A549 treated with CpdA at 1 μM for 4 hours (cell line): Measurements from ENCODE around the gene KRTAP10-12. TPM values are rescaled to one million over a fixed set of nuclear protein-coding genes. Genes with fewer than 3 reads are reported as not detected.

Source experiments
- total RNA-seq: library from RNA; stranded (reverse); fragments of 200-300 nt; extraction: Qiagen RNA extraction; gene quantifications from 5 replicates; pipeline ENCODE4 v1.2.3, GENCODE V29; 2022; ENCODE audit warnings: low read depth

KRTAP10-12 gene, protein sequence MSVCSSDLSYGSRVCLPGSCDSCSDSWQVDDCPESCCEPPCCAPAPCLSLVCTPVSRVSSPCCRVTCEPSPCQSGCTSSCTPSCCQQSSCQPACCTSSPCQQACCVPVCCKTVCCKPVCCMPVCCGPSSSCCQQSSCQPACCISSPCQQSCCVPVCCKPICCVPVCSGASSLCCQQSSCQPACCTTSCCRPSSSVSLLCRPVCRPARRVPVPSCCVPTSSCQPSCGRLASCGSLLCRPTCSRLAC
- total RNA-seq, result not detected in 5 replicates

DNA sequence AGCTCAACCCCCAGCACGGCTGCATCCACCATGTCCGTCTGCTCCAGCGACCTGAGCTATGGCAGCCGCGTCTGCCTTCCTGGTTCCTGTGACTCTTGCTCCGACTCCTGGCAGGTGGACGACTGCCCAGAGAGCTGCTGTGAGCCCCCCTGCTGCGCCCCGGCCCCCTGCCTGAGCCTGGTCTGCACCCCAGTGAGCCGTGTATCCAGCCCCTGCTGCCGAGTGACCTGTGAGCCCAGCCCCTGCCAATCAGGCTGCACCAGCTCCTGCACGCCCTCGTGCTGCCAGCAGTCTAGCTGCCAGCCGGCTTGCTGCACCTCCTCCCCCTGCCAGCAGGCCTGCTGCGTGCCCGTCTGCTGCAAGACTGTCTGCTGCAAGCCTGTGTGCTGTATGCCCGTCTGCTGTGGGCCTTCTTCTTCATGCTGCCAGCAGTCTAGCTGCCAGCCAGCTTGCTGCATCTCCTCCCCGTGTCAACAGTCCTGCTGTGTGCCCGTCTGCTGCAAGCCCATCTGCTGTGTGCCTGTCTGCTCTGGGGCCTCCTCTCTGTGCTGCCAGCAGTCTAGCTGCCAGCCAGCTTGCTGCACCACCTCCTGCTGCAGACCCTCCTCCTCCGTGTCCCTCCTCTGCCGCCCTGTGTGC, at the start of gene KRTAP10-12:
Gene KRTAP10-12 (plus strand): TSS at position 1 of the 639 bp plus-strand sequence. CDS start 30 bp downstream, at position 31.

DNA sequence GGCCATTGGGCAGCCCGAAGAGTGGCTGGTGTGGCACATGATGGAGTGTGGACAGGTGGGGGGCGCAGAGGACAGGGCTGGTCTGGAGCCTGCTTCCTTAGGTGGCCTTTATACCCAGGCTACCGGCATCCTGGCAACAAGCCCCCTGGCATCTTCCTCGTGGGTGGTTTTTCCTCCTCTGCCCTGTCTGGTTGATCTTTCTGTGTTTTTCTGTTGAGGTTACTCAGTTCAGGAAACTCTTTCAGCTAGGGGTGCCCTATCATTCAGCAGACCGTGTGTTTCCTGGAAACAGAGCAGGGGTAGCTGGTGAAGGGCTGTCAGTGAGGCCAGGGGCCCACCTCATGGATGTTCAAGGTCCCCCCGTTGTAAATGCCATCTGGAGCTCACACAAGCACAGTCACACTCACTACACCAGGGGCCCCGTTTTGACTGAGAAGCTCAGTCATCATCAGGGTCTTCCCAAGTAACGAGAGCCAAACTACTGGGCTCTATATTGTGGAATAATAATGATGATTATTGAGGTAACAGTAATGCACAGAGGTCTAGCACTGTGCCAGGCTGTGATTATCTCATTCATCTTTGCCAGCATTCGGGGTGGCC, 42.3 kb upstream of the KRTAP10-12 start, which contains the start of gene KRTAP12-4:
Gene KRTAP12-4 (minus strand): TSS at position 84 of the 600 bp plus-strand sequence. CDS start 45 bp downstream, at position 39.

DNA sequence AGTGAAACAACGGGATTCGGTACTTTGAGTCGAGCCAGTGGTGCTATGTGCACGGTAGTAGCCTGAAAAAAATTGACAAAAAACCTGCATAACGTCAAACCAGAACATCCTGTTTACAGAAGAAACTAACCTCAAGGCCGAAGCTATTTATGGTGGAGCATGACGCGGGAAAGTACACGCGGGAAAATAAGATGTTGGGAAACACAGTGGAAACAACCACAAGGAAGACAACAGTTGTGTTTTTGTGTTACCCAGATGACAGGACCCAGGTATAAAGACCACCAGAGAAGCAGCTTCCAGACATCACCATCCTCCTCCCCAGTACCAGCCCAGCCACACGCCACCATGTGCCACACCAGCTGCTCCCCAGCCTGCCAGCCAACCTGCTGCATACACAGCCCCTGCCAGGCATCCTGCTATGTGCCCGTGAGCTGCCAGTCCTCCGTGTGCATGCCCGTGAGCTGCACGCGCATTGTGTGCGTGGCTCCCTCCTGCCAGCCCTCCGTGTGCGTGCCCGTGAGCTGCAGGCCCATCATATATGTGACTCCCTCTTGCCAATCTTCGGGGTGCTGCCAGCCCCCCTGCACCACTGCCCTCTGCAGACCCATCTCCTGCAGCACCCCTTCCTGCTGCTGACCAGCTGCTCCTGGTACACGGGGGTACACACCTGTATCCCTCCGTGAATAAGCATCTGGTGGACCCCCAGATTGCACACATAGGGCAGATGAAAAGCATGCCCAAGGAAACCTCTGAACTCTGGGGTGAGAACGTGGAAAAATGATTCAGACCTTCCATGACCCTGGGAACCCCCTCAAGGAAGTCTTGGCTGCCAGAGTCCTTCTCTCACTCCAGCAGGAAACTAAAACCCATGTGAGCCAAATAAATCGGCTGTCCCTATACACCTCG, 39.1 kb upstream of the KRTAP10-12 start, which contains the start of gene KRTAP12-3:
Gene KRTAP12-3 (plus strand): TSS at position 298 of the 906 bp plus-strand sequence. CDS start 48 bp downstream, at position 346.

DNA sequence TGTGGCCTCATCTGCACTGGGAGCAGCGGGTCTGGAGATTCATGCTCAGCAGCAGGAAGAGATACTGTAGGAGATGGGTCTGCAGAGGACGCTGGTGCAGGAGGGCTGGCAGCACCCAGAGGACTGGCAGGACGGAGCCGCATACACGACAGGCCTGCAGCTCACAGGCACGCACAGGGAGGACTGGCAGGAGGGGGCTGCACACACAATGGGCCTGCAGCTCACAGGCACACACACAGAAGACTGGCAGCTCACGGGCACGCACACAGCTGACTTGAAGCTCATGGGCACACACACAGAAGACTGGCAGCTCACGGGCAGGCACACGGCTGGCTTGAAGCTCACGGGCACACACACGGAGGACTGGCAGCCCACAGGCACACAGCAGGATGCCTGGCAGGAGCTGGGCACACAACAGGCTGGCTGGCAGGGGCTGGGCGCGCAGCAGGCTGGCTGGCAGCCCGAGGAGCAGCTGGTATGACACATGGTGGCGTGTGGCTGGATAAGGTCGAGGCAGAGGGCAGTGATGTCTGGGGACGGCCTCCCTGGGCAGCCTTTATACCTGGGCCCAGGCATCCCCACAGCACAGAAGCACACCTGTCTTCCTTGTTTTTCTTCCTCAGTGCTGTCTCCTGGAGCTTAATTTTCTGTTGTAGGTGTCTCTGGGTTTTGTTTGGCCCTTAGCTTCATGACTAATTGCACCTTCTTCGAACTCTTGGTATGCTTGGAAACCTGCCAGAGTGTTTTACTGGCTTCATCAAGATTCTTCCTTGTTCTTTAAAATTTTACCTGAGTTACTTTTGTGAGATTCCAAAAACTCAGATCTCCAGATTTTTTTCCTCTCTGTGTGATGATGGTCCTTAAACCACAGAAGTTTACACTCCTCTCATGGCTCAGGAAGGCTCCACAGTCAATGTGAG, 30.3 kb upstream of the KRTAP10-12 start, which contains the start of gene KRTAP12-2:
Gene KRTAP12-2 (minus strand): TSS at position 527 of the 920 bp plus-strand sequence. CDS start 41 bp downstream, at position 486.

DNA sequence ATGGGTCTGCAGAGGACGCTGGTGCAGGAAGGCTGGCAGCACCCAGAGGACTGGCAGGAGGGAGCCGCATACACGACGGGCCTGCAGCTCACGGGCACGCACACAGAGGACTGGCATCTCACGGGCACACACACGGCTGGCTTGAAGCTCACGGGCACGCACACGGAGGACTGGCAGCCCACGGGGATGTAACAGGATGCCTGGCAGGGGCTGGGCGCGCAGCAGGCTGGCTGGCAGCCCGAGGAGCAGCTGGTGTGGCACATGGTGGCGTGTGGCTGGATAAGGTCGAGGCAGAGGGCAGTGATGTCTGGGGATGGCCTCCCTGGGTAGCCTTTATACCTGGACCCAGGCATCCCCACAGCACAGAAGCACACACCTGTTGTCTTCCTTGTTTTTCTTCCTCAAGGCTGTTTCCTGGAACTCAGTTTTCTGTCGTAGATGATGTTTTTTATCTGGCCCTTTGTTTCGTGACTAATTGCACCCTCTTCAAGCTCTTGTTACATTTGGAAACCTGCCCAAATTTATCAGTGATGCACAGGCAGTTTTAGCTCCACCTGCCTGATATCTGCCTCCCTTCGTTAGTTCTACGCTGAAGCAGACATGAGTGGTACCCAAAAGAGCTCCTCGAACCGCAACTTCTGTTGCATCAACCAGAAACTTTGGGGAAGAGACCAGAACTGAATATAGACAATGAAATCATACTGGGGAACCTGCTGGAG, 15.0 kb upstream of the KRTAP10-12 start, which contains the start of gene KRTAP12-1:
Gene KRTAP12-1 (minus strand): TSS at position 303 of the 719 bp plus-strand sequence. CDS start 40 bp downstream, at position 263.

DNA sequence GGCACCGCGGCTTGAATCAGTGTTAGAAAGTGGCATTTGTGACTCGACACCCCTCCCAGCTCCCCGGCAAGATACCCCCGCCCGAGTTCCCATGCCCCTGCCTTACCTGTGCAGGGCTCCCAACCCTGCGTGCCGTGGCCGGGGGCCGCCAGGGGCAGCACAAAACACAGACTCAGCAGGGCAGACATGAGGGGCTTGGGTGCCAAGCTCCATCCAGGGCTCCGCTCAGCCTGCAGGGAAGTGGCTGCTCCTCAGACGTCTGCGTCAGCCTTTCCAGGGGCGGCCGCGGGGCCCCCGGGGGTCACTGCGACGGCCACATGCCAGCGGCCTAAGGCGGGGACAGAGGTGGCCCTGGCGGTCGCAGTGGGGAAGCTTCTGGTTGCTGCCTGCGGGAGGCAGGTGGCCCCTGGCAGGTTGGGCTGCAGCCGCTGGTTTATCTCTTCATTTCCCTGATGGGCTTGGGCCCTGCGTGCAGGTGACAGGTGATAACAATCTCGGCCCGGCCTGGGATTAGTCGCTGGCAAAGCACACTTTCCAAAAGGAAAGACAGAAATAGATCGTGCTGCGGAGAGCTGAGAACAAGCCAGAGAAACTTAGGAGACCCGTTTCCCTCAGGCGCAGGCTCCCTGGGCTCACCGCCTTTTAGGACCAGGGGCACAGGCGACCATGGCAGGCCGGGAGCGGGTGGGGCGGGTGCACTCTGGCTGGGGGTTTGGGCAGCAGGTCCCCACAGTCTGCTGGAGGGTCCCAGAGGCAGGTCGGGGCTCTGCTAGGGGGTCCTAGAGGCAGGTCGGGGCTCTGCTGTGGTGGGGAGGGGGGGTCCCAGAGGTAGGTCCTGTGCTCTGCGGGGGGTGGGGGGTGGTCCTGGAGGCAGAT, 14.6 kb downstream of the KRTAP10-12 start, which contains the start of gene TSPEAR:
Gene TSPEAR (minus strand): TSS at position 246 of the 876 bp plus-strand sequence. CDS start 58 bp downstream, at position 188.

Other genes starting within 250 kb of the KRTAP10-12 start
- gene LRRC3, start 241.7 kb upstream of the KRTAP10-12 start, total RNA-seq, result 0.98 to 2.0 TPM (median 1.7 TPM) in 5 replicates
- not detected in 5 replicates for gene KRTAP10-1, start 157.0 kb upstream of the KRTAP10-12 start, total RNA-seq
- gene KRTAP10-2, start 145.7 kb upstream of the KRTAP10-12 start, total RNA-seq, result not detected in 5 replicates
- gene KRTAP10-3, start 138.4 kb upstream of the KRTAP10-12 start, total RNA-seq, result not detected in 5 replicates
- gene KRTAP10-4, start 123.4 kb upstream of the KRTAP10-12 start, total RNA-seq, result not detected in 5 replicates
- not detected in 5 replicates for gene KRTAP10-5, start 116.6 kb upstream of the KRTAP10-12 start, total RNA-seq
- gene KRTAP10-6, start 104.7 kb upstream of the KRTAP10-12 start, total RNA-seq, result not detected in 5 replicates
- not detected in 5 replicates for gene KRTAP10-7, start 96.6 kb upstream of the KRTAP10-12 start, total RNA-seq
- not detected in 5 replicates for gene KRTAP10-8, start 85.1 kb upstream of the KRTAP10-12 start, total RNA-seq
- gene KRTAP10-9, start 70.1 kb upstream of the KRTAP10-12 start, total RNA-seq, result not detected in 5 replicates
- not detected in 5 replicates for gene KRTAP10-10, start 59.8 kb upstream of the KRTAP10-12 start, total RNA-seq
- gene KRTAP10-11, start 50.8 kb upstream of the KRTAP10-12 start, total RNA-seq, result not detected in 5 replicates
- gene KRTAP12-4, start 42.5 kb upstream of the KRTAP10-12 start, total RNA-seq, result not detected in 5 replicates
- not detected in 5 replicates for gene KRTAP12-3, start 39.2 kb upstream of the KRTAP10-12 start, total RNA-seq
- not detected in 5 replicates for gene KRTAP12-2, start 30.2 kb upstream of the KRTAP10-12 start, total RNA-seq
- not detected in 5 replicates for gene KRTAP12-1, start 15.0 kb upstream of the KRTAP10-12 start, total RNA-seq
- 0.04 TPM in 1 of 5 replicates, not detected in the others for gene TSPEAR, start 14.4 kb downstream of the KRTAP10-12 start, total RNA-seq
- 27.5 to 44.4 TPM (median 33.4 TPM) in 5 replicates for gene UBE2G2, start 104.6 kb downstream of the KRTAP10-12 start, total RNA-seq
- gene SUMO3, start 120.9 kb downstream of the KRTAP10-12 start, total RNA-seq, result 54.2 to 66.2 TPM (median 65.0 TPM) in 5 replicates
- gene PTTG1IP, start 176.5 kb downstream of the KRTAP10-12 start, total RNA-seq, result 88.1 to 104 TPM (median 99.0 TPM) in 5 replicates
- 0.66 to 1.3 TPM (median 0.76 TPM) in 5 replicates for gene ITGB2, start 223.7 kb downstream of the KRTAP10-12 start, total RNA-seq
- gene SLX9, start 242.9 kb downstream of the KRTAP10-12 start, total RNA-seq, result 40.5 to 60.2 TPM (median 55.6 TPM) in 5 replicates